Measurements from ENCODE around the gene FGD2.

The FGD2 gene

DNA sequence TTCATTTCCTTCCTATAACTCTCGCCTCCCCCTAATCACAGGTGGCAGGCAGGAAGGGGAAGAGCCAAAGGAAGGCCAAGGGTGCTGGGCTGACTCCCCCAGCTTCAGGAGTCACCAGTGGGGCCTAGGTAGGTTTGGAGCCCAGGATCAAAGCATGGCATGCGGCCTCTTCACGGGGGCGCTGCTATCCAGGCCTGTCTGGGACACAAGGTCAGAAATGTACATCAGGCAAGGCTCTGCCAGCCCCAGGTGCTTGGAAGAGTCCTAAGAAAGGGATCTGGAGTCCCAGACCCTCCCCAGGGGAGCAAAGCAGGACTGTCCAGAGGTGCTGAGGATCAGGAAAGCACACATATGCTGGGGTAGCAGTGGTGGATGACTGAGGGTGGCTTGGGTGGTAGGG, 40.5 kb upstream of the FGD2 start:
- Mint-ChIP-seq H3K4me3 (peak overlapping the region; percentile 17), H3K27ac (ENCODE audit: low read depth) (peak overlapping the region; percentile 39), H3K36me3 (ENCODE audit: insufficient read depth) (peaks cover 23% of the 10 kb centered on the region), H3K27me3 (no peaks in the 10 kb centered on the region), H3K9me3 (no peaks in the 10 kb centered on the region), H3K4me1 (peaks cover 40% of the 10 kb centered on the region)
- ATAC-seq (replicated peaks; ENCODE audit: extremely low read depth, poor library complexity, severe bottlenecking): no peak
- no peak for DNase-seq (ENCODE audit: low spot score in 2 of 2)

DNA sequence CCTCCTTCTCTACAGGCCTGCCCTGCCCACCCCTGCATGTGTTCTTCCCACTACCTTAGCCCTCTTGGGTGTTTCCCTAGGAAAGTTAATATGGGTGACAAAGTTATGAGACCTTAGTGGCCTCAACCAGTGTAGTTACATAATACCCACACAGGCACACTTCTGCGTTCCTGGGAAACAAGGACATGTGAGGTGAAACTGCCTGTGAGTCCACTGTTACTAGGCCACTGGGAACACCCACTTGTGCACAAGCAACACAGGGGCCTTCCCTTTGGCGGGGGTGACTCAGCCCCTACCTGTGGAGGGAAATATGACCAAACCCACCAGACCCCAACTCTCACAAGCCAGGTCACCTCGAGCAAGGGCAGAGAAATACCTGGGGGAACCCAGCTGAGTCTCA, 38.2 kb upstream of the FGD2 start:
- no peak for ATAC-seq (replicated peaks; ENCODE audit: extremely low read depth, poor library complexity, severe bottlenecking)

DNA sequence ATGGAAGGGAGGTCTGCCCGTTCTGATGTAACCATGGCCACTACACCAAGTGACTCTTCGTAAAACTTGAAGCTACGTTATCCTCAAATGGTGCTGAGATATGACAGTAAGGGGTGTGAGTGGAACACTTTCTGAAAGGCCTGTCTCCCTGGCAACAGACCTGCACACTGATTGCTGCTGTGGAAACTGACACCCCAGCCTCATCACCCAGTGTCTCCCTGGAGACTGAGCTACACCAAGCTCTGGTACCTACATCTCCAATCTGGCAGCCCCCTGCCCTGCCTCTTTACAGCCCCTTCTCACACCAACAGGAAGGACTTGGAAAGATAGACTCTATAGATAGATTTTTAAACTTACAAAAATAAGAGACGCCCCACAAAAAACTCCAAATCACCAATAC, 37.7 kb upstream of the FGD2 start:
- Mint-ChIP-seq H3K36me3 (ENCODE audit: insufficient read depth) (peaks cover 37% of the 10 kb centered on the region), H3K27me3 (no peaks in the 10 kb centered on the region), H3K9me3 (no peaks in the 10 kb centered on the region), H3K4me3 (no peak overlapping the region), H3K4me1 (peaks cover 22% of the 10 kb centered on the region), H3K27ac (ENCODE audit: low read depth) (no peak overlapping the region)
- DNase-seq (ENCODE audit: low spot score in 2 of 2) (no peak), ATAC-seq (replicated peaks; ENCODE audit: extremely low read depth, poor library complexity, severe bottlenecking) (no peak)

More for the DNA sequence above, 38.2 kb upstream of the FGD2 start:
- H3K4me1 Mint-ChIP-seq: peaks cover 25% of the 10 kb centered on the region
- no peaks in the 10 kb centered on the region for H3K27me3 Mint-ChIP-seq
- H3K36me3 Mint-ChIP-seq (ENCODE audit: insufficient read depth): peaks cover 32% of the 10 kb centered on the region
- no peaks in the 10 kb centered on the region for H3K9me3 Mint-ChIP-seq
- DNase-seq (ENCODE audit: low spot score in 2 of 2): no peak
- no peak overlapping the region for H3K4me3 Mint-ChIP-seq
- no peak overlapping the region for H3K27ac Mint-ChIP-seq (ENCODE audit: low read depth)

DNA sequence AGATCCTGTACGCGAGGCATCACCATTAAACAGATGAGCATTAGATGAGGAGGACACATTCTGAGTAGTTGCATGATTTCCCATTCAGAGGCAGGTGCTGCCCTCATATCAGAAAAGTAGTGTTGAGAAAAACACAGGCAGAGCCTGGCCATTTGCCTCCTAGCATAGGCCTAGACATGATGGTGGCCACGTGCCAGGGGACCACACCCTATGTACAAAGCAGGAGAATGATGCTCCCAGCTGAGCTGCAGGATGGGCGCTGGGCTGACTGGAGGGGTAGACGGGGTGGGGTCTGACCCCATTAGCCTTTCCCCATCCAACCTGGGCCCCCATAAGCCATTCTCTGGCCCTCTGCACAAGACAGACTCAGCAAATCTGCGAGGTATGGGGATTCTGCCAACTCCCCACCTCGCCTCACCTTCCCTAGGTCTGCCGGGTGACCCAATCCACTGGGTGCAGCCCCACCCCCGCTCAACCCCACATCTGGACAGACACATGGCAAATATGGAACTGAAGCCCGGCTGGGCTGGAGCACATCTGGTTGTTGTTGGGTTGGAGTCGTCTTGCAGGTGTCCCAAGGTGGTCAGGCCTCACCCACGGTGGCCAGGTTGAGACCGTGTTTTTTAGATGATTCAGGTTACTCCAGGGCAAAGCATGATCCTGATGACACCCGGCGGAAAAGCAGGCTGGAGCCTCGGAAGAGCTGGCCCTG, 37.0 kb upstream of the FGD2 start:
- no peaks in the 10 kb centered on the region for H3K27me3 Mint-ChIP-seq
- peaks cover 15% of the 10 kb centered on the region for H3K4me1 Mint-ChIP-seq
- H3K27ac Mint-ChIP-seq (ENCODE audit: low read depth): no peak overlapping the region
- H3K9me3 Mint-ChIP-seq: no peaks in the 10 kb centered on the region
- H3K4me3 Mint-ChIP-seq: no peak overlapping the region
- H3K36me3 Mint-ChIP-seq (ENCODE audit: insufficient read depth): peaks cover 43% of the 10 kb centered on the region
- DNase-seq (ENCODE audit: low spot score in 2 of 2) (no peak), ATAC-seq (replicated peaks; ENCODE audit: extremely low read depth, poor library complexity, severe bottlenecking) (no peak)

DNA sequence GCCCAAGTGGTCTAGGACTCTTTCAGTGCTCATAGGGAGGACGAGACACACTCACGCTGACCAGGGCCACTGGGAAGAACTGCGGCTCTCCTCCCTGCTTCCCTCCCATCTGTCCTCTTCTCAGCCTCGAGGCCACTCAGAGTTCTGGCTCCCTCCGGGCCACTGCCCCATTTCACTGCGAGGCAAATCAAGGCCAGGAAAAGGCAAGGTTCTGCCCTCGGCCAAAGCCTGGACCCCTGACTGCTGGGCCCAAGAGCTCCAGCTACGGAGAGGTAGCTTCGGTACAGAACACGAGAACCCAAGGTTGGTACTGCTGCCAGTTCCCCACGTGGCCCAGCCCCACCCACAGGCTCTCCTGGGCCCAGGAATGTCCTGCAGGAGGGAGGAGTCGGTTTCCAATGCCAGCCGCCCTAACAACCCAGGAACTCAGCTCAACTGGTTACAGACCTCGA, 36.2 kb upstream of the FGD2 start:
- H3K36me3 Mint-ChIP-seq (ENCODE audit: insufficient read depth): peaks cover 51% of the 10 kb centered on the region
- ATAC-seq (replicated peaks; ENCODE audit: extremely low read depth, poor library complexity, severe bottlenecking): no peak
- no peak overlapping the region for H3K27ac Mint-ChIP-seq (ENCODE audit: low read depth)

DNA sequence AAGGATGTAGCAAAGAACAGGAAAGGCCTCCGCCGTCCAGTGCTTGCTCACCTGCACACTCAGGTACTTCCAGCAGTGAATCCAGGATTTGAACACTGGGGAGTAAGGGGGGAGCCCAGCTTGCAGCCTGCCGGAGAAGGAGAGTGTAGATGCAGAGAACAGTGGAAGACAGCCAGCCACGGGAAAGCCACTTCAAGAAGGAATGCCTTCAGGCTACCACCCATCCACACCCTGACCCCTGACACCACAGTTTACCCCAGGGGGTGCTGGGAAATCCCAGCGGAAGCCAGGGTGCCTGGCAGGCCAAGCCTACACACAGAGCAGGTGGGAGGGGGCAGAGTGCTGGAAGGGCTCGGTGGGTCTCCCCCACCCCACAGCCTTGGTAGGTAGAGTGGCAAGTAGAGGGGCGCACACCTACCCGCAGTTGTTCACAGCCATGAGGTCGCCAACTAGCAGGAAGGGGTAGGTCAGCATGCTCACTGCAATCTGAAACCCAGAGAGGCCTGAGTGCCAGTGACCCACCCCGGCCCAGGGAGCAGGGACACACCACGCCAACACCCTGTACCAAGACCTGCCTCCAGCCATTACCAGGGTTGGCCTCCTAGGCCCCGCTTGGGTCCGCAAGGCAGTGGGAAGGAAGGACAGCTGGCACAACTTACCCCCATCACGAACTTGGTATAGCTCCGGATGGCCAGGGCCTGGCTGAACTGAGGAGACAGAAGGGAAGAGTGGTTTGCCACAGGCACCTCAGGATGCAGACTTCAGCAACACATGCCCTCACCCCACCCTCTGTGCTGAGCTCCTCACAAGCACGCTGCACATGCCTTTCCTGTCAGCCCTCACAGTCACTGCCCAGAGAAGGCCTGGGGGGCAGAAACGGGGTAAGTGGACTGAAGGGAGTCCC, 35.2 kb upstream of the FGD2 start:
- Mint-ChIP-seq H3K4me3 (no peak overlapping the region), H3K27ac (ENCODE audit: low read depth) (no peak overlapping the region)

More for the DNA sequence above, 36.2 kb upstream of the FGD2 start:
- H3K4me1 Mint-ChIP-seq: peaks cover 8% of the 10 kb centered on the region
- H3K9me3 Mint-ChIP-seq: no peaks in the 10 kb centered on the region
- DNase-seq (ENCODE audit: low spot score in 2 of 2): no peak
- H3K4me3 Mint-ChIP-seq: no peak overlapping the region
- H3K27me3 Mint-ChIP-seq: no peaks in the 10 kb centered on the region

DNA sequence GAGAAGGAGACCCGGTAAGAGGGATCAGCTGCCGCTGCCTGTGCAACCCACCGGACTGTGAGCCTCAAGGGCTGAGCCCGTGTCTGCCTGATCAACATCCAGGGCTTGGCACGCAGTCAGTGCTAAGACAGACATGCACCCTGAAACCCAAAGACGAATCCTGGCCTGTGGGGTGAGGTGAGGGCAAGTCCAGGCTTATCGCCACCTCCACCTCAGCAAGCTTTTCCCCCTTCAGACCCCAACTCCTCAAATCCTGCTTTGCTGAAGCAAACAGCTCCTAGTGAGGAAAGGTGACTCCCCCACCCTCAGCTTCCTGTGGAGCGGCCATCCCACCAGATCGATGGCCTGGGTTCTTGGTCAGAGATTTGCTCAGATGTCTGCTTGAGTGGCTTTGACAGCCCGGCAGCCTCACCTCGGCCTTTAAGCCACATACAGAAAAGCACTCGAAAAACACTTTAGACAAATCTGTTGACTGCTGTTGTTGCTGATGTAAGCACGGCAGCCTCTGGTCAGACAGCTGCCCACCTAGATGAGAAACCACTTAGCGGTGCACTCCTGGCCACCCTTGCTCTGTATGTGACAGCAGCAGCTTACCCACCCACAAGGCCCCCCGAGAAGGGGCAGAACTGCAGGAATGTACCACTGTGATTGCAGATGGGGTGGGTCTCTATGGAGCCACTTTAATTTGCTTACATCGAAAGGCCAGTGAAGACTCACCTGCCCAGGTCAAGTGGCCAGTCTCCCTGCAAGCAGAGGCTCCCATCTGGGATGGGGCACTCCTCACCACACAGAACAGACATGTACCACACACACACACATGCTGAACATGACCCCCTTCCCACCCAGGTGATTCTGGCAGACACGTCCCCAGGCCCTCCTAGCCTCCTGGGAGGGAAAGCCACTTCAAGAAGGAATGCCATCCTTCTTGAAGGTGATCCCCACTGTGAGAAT, 34.3 kb upstream of the FGD2 start:
- H3K4me1 Mint-ChIP-seq: no peaks in the 10 kb centered on the region
- H3K9me3 Mint-ChIP-seq: no peaks in the 10 kb centered on the region
- H3K4me3 Mint-ChIP-seq: no peak overlapping the region
- DNase-seq (ENCODE audit: low spot score in 2 of 2) (no peak), ATAC-seq (replicated peaks; ENCODE audit: extremely low read depth, poor library complexity, severe bottlenecking) (no peak)
- peaks cover 67% of the 10 kb centered on the region for H3K36me3 Mint-ChIP-seq (ENCODE audit: insufficient read depth)
- no peaks in the 10 kb centered on the region for H3K27me3 Mint-ChIP-seq
- H3K27ac Mint-ChIP-seq (ENCODE audit: low read depth): no peak overlapping the region

More for the DNA sequence above, 35.2 kb upstream of the FGD2 start:
- no peak for ATAC-seq (replicated peaks; ENCODE audit: extremely low read depth, poor library complexity, severe bottlenecking)
- H3K36me3 Mint-ChIP-seq (ENCODE audit: insufficient read depth): peaks cover 61% of the 10 kb centered on the region
- DNase-seq (ENCODE audit: low spot score in 2 of 2): no peak
- H3K9me3 Mint-ChIP-seq: no peaks in the 10 kb centered on the region
- no peaks in the 10 kb centered on the region for H3K27me3 Mint-ChIP-seq
- H3K4me1 Mint-ChIP-seq: no peaks in the 10 kb centered on the region

DNA sequence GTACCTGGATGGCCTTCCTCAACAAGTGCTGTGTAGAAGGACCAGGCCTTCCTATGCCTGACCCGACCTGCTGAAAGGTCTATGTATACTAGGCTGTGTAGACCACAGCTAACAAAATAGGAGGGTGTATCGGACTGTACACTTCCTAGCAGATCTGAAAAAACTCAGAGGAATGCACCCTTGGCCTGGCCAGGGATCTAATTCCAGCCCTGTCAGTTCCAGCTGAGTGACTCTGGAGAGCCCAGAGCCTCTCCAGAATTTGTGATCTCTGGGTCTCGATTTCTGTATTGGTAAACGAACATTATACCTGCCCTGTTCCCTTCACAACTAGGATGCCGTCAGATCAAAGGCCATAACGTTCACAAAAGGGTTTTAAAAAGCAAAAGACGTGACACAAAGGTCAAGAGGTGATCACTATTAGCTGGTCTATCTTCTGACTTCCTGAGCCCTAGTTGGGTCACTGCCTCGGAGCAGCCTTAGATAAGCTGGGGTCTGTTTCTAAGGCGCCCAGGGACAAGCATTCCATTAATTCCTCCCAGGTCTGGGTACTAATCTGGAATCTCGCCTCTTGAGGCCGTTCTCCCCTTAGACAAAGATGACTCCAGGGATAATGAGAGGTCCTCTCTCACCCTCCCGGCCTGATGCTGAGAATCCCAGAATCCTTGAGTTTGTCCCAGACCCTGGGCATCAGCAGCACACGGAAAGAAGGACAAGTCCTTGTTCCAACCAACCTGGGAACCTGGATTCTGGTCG, 33.4 kb upstream of the FGD2 start:
- no peaks in the 10 kb centered on the region for H3K9me3 Mint-ChIP-seq
- H3K4me1 Mint-ChIP-seq: no peaks in the 10 kb centered on the region
- no peak for ATAC-seq (replicated peaks; ENCODE audit: extremely low read depth, poor library complexity, severe bottlenecking)
- H3K27me3 Mint-ChIP-seq: no peaks in the 10 kb centered on the region
- H3K36me3 Mint-ChIP-seq (ENCODE audit: insufficient read depth): peaks cover 74% of the 10 kb centered on the region
- no peak for DNase-seq (ENCODE audit: low spot score in 2 of 2)
- H3K27ac Mint-ChIP-seq (ENCODE audit: low read depth): no peak overlapping the region
- H3K4me3 Mint-ChIP-seq: no peak overlapping the region

DNA sequence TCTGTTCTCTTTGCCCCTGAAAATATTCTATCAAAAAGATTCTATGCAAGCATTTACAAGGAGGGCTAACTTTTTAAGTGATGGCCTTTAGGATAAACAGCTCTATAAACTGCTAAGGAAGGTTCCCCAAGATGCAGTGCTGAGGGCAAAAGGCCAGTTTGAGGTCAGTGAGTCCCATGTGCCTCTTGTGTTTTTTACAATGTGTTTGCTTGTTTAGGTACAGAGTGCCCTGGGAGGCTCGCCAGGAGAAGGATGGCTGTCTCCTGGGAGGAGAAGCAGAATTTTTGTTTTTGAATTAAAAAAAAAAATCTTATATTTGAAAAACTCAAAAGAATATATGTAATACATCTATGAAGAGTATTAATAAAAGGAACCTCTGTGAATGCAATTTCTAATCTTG, 32.3 kb upstream of the FGD2 start:
- DNase-seq (ENCODE audit: low spot score in 2 of 2) (no peak), ATAC-seq (replicated peaks; ENCODE audit: extremely low read depth, poor library complexity, severe bottlenecking) (no peak)
- Mint-ChIP-seq H3K4me3 (no peak overlapping the region), H3K27ac (ENCODE audit: low read depth) (no peak overlapping the region), H3K9me3 (no peaks in the 10 kb centered on the region), H3K27me3 (no peaks in the 10 kb centered on the region), H3K36me3 (ENCODE audit: insufficient read depth) (peaks cover 76% of the 10 kb centered on the region), H3K4me1 (no peaks in the 10 kb centered on the region)

DNA sequence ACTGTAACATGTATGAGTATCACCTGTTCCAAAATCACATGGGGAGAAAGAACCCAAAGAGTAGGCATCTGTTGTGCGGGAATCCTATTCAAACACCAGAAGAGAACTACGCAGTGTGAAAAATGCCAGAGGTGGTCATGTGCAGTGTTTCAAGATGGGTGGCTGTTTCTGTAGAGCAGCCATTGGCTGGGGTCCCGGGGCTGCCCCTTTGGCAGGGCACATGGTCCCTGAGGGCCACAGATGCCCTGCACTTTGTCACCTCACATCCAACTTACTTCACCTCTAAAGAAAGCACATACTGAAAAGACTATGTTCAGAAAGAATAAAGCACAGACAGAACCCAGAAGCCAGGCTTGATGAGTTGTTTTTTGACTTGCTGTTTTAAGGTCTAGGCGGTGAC, 31.8 kb upstream of the FGD2 start:
- ATAC-seq (replicated peaks; ENCODE audit: extremely low read depth, poor library complexity, severe bottlenecking) (no peak), DNase-seq (ENCODE audit: low spot score in 2 of 2) (no peak)
- H3K27ac Mint-ChIP-seq (ENCODE audit: low read depth): no peak overlapping the region
- no peak overlapping the region for H3K4me3 Mint-ChIP-seq
- H3K4me1 Mint-ChIP-seq: no peaks in the 10 kb centered on the region
- no peaks in the 10 kb centered on the region for H3K9me3 Mint-ChIP-seq
- H3K36me3 Mint-ChIP-seq (ENCODE audit: insufficient read depth): peaks cover 76% of the 10 kb centered on the region
- no peaks in the 10 kb centered on the region for H3K27me3 Mint-ChIP-seq

DNA sequence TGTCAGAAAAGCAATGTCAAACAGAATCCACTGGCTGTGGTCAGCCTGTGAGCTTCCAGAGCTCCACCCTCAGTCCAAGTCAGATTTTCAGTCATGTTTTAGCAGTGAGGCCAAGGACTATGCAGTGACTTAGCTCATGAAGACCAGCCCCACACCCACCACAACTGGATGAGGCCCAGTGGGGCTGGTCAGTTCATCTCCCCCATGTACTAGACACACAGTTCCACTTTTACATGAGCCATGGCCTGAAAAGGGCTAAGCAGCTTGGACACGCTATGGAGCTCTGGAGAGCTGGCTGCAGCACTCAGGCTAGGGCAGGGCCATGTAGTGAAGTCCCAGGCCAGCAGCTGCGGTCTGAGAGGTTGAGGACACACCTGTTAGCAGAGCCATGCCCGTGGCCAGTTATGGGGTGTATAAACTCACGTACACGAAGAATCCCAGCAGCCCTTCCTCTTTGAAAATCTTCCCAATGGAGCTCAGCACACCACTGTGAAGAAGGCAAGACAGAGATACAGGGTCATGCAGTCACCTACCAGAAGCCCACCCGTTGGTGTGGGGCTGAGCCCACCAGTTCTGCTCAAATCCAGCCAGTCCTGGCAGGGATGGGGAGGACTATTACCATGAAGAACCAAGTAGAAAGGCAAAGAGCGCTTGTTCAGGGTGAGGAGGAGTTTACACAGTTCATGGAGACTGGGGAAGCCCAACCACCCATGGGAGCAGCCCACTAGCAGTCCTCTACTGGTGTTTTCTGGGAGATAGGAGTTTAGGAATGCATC, 30.0 kb upstream of the FGD2 start:
- peaks cover 12% of the 10 kb centered on the region for H3K4me1 Mint-ChIP-seq
- ATAC-seq (replicated peaks; ENCODE audit: extremely low read depth, poor library complexity, severe bottlenecking) (no peak), DNase-seq (ENCODE audit: low spot score in 2 of 2) (no peak)
- H3K4me3 Mint-ChIP-seq: no peak overlapping the region
- H3K27ac Mint-ChIP-seq (ENCODE audit: low read depth): no peak overlapping the region
- peaks cover 79% of the 10 kb centered on the region for H3K36me3 Mint-ChIP-seq (ENCODE audit: insufficient read depth)
- H3K27me3 Mint-ChIP-seq: no peaks in the 10 kb centered on the region
- no peaks in the 10 kb centered on the region for H3K9me3 Mint-ChIP-seq

Data from central memory CD8-positive, alpha-beta T cell (primary cell).